HEK293 (cell line): ENCODE data around the gene CTIF.

Experiments
- CTCF ChIA-PET: fragments of 350-600 bp; formaldehyde crosslinking; extraction: SDS; loops from one replicate; lab custom pipeline; 2021; ENCODE audit warnings: antibody characterized with exemption; lab: Yijun Ruan, JAX
- POLR2A ChIA-PET: fragments of 300-600 bp; formaldehyde crosslinking; extraction: SDS; loops from one replicate; lab custom pipeline; 2020; ENCODE audit warnings: antibody characterized with exemption, inconsistent platforms; lab: Yijun Ruan, JAX
- H3K27ac ChIP-seq: fragments of 200-500 bp; sonication (Bioruptor generic); 2 replicates; pipeline ENCODE4 v1.5.1; 2014; ENCODE audit warnings: low read depth, low read length, control low read depth, inconsistent platforms; ENCODE audit errors: extremely low read depth
- H3K36me3 ChIP-seq, 2 experiments: fragments of 200-500 bp in 1 of 2; sonication (Bioruptor generic) in 1 of 2; 1 replicate in 1 of 2; 2 replicates in 1 of 2; pipeline ENCODE4 v1.5.1; 2014 to 2017; ENCODE audit warnings: inconsistent platforms in 2 of 2, low read length in 2 of 2; ENCODE audit not compliant: control insufficient read depth in 2 of 2, insufficient read depth in 1 of 2
- H3K4me1 ChIP-seq: fragments of 200-500 bp; sonication (Bioruptor generic); 2 replicates; pipeline ENCODE4 v1.5.1; 2014; ENCODE audit warnings: mild to moderate bottlenecking, low read length, inconsistent platforms; ENCODE audit not compliant: control insufficient read depth, insufficient read depth
- H3K4me3 ChIP-seq: 2 replicates; pipeline ENCODE4 v1.5.1; 2011; ENCODE audit warnings: low read depth, mild to moderate bottlenecking, control low read depth, low read length, moderate library complexity
- H3K9me3 ChIP-seq: fragments of 200-500 bp; sonication (Bioruptor generic); 2 replicates; pipeline ENCODE4 v1.5.1; 2014; ENCODE audit warnings: low read depth, low read length, inconsistent platforms; ENCODE audit not compliant: control insufficient read depth, insufficient read depth
- GLIS2 ChIP-seq: fragments of 450-650 bp; formaldehyde crosslinking; IDR thresholded peaks from 2 replicates; pipeline ENCODE4 v1.5.1; 2016; ENCODE audit warnings: missing biosample characterization, missing genetic modification characterization
- IKZF3 ChIP-seq: fragments of 450-650 bp; IDR thresholded peaks from 2 replicates; pipeline ENCODE4 v1.5.0; 2018; ENCODE audit warnings: missing biosample characterization, mild to moderate bottlenecking, missing genetic modification characterization, moderate library complexity
- KLF1 ChIP-seq: fragments of 450-650 bp; formaldehyde crosslinking; IDR thresholded peaks from 2 replicates; pipeline ENCODE4 v1.5.1; 2016; ENCODE audit warnings: missing biosample characterization, missing genetic modification characterization
- PBX3 ChIP-seq: sonication (generic); formaldehyde crosslinking; IDR thresholded peaks from 2 replicates; pipeline ENCODE4 v1.8.1; 2022; ENCODE audit warnings: mild to moderate bottlenecking, moderate library complexity, missing genetic modification reagents
- PRDM6 ChIP-seq: fragments of 450-650 bp; formaldehyde crosslinking; IDR thresholded peaks from 2 replicates; pipeline ENCODE4 v1.5.1; 2017; ENCODE audit warnings: missing biosample characterization, missing genetic modification characterization
- ZBTB48 ChIP-seq: fragments of 450-650 bp; formaldehyde crosslinking; IDR thresholded peaks from 2 replicates; pipeline ENCODE4 v1.5.1; 2016; ENCODE audit warnings: missing biosample characterization, missing genetic modification characterization
- ZFP41 ChIP-seq: fragments of 450-650 bp; formaldehyde crosslinking; IDR thresholded peaks from 2 replicates; pipeline ENCODE4 v1.5.1; 2016; ENCODE audit warnings: missing biosample characterization, missing genetic modification characterization, borderline replicate concordance
- ZNF146 ChIP-seq: fragments of 450-650 bp; formaldehyde crosslinking; IDR thresholded peaks from 2 replicates; pipeline ENCODE4 v1.5.1; 2016; ENCODE audit warnings: missing biosample characterization, missing genetic modification characterization
- ZNF155 ChIP-seq: fragments of 450-650 bp; formaldehyde crosslinking; IDR thresholded peaks from 2 replicates; pipeline ENCODE4 v1.5.1; 2016; ENCODE audit warnings: missing biosample characterization, missing genetic modification characterization
- ZNF16 ChIP-seq: fragments of 450-650 bp; formaldehyde crosslinking; IDR thresholded peaks from 2 replicates; pipeline ENCODE4 v1.5.1; 2016; ENCODE audit warnings: low read depth, missing biosample characterization, missing genetic modification characterization
- ZNF391 ChIP-seq: fragments of 450-650 bp; formaldehyde crosslinking; IDR thresholded peaks from 2 replicates; pipeline ENCODE4 v1.5.1; 2016; ENCODE audit warnings: low read depth, missing biosample characterization, missing genetic modification characterization, borderline replicate concordance
- ZNF660 ChIP-seq: fragments of 450-650 bp; IDR thresholded peaks from 2 replicates; pipeline ENCODE4 v1.5.1; 2018; ENCODE audit warnings: missing biosample characterization, mild to moderate bottlenecking, missing genetic modification characterization
- ZNF664 ChIP-seq: fragments of 450-650 bp; formaldehyde crosslinking; IDR thresholded peaks from 2 replicates; pipeline ENCODE4 v1.5.1; 2016; ENCODE audit warnings: missing biosample characterization, missing genetic modification characterization
- TF ChIP-seq, protein P1 (sequence below): fragments of 450-650 bp; formaldehyde crosslinking; optimal IDR thresholded peaks from 2 replicates; pipeline ENCODE3; 2016; ENCODE audit warnings: missing biosample characterization, mild to moderate bottlenecking, missing genetic modification characterization
- TF ChIP-seq, protein P2 (sequence below): fragments of 450-650 bp; IDR thresholded peaks from 2 replicates; pipeline ENCODE4 v1.5.1; 2018; ENCODE audit warnings: missing biosample characterization, mild to moderate bottlenecking, missing genetic modification characterization
- TF ChIP-seq, protein P3 (sequence below): fragments of 450-650 bp; formaldehyde crosslinking; conservative IDR thresholded peaks from 2 replicates; pipeline ENCODE4 v1.5.1; 2016; ENCODE audit warnings: low read depth, missing biosample characterization, missing genetic modification characterization

CTIF gene

GRCh38 chr18:48490641-48491293 lies 48.1 kb upstream of the CTIF start:
- Histone ChIP-seq H3K4me3 (no peak overlapping the region), H3K27ac (no peak overlapping the region), H3K4me1 (peaks cover 12% of the 10 kb centered on the region), H3K9me3 (no peaks in the 10 kb centered on the region), H3K36me3 (no peaks in the 10 kb centered on the region)
- ChIA-PET CTCF (interaction anchor here (0.6 to 2.0 kb wide), 2 partner anchors 15 to 1621 kb away, joined by 3 to 7 read pairs; no protein-coding TSS in a partner anchor), POLR2A (no interaction called here)
- TF ChIP-seq ZNF146 (tag by site-specific recombination) (no peak), ZNF391 (no peak), ZFP41 (tag by site-specific recombination) (no peak), KLF1 (tag by site-specific recombination) (no peak), IKZF3 (tag by site-specific recombination) (no peak), PBX3 (no peak), ZNF660 (tag by site-specific recombination) (no peak), ZBTB48 (tag by site-specific recombination) (no peak), ZNF155 (tag by site-specific recombination) (no peak), ZNF16 (tag by site-specific recombination) (no peak), GLIS2 (tag by site-specific recombination) (no peak), ZNF664 (tag by site-specific recombination) (no peak), PRDM6 (tag by site-specific recombination) (no peak)
- TF ChIP-seq, protein P1, sequence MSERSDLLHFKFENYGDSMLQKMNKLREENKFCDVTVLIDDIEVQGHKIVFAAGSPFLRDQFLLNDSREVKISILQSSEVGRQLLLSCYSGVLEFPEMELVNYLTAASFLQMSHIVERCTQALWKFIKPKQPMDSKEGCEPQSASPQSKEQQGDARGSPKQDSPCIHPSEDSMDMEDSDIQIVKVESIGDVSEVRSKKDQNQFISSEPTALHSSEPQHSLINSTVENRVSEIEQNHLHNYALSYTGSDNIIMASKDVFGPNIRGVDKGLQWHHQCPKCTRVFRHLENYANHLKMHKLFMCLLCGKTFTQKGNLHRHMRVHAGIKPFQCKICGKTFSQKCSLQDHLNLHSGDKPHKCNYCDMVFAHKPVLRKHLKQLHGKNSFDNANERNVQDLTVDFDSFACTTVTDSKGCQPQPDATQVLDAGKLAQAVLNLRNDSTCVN: no peak
- TF ChIP-seq, protein P2, sequence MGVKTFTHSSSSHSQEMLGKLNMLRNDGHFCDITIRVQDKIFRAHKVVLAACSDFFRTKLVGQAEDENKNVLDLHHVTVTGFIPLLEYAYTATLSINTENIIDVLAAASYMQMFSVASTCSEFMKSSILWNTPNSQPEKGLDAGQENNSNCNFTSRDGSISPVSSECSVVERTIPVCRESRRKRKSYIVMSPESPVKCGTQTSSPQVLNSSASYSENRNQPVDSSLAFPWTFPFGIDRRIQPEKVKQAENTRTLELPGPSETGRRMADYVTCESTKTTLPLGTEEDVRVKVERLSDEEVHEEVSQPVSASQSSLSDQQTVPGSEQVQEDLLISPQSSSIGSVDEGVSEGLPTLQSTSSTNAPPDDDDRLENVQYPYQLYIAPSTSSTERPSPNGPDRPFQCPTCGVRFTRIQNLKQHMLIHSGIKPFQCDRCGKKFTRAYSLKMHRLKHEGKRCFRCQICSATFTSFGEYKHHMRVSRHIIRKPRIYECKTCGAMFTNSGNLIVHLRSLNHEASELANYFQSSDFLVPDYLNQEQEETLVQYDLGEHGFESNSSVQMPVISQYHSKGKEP (tag by site-specific recombination): no peak
- TF ChIP-seq, protein P3, sequence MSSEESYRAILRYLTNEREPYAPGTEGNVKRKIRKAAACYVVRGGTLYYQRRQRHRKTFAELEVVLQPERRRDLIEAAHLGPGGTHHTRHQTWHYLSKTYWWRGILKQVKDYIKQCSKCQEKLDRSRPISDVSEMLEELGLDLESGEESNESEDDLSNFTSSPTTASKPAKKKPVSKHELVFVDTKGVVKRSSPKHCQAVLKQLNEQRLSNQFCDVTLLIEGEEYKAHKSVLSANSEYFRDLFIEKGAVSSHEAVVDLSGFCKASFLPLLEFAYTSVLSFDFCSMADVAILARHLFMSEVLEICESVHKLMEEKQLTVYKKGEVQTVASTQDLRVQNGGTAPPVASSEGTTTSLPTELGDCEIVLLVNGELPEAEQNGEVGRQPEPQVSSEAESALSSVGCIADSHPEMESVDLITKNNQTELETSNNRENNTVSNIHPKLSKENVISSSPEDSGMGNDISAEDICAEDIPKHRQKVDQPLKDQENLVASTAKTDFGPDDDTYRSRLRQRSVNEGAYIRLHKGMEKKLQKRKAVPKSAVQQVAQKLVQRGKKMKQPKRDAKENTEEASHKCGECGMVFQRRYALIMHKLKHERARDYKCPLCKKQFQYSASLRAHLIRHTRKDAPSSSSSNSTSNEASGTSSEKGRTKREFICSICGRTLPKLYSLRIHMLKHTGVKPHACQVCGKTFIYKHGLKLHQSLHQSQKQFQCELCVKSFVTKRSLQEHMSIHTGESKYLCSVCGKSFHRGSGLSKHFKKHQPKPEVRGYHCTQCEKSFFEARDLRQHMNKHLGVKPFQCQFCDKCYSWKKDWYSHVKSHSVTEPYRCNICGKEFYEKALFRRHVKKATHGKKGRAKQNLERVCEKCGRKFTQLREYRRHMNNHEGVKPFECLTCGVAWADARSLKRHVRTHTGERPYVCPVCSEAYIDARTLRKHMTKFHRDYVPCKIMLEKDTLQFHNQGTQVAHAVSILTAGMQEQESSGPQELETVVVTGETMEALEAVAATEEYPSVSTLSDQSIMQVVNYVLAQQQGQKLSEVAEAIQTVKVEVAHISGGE (tag by site-specific recombination): no peak
